K562 (cell line): ENCODE measurements around the gene RASGRP1. TPM values are rescaled to one million over a fixed set of nuclear protein-coding genes. Genes with fewer than 3 reads are reported as not detected.

Experiments
- ATAC-seq: fragments of 200-7000 bp; cut with Tn5 transposase; 3 replicates; pipeline ENCODE4 v1.9.1; 2020; ENCODE audit warnings: moderate library complexity
- BruUV-seq: library from RNA; stranded (reverse); fragments of 400-500 nt; replicated peaks from 2 replicates; lab custom pipeline; 2021; lab: Mats Ljungman, UMichigan
- CTCF ChIA-PET: fragments of 300-600 bp; formaldehyde crosslinking; extraction: SDS; loops from one replicate; lab custom pipeline; 2021; ENCODE audit warnings: low intra/inter-chr PET ratio; lab: Yijun Ruan, JAX
- POLR2A ChIA-PET: fragments of 300-600, 350-650 bp; sonication (Branson Sonifier 250); formaldehyde crosslinking; extraction: SDS; loops from one replicate; lab custom pipeline; 2021; ENCODE audit warnings: antibody characterized with exemption, inconsistent platforms; lab: Yijun Ruan, JAX
- DNase-seq, 4 experiments: peaks; one replicate each; pipeline versions ENCODE4 v3.0.0 to v3.0.0-alpha.2; 2011 to 2018; ENCODE audit warnings: low spot score in 3 of 4, mixed read lengths in 3 of 4; ENCODE audit errors: extremely low read depth in 1 of 4
- FAIRE-seq: peaks from 2 replicates; lab custom pipeline; 2011; peaks lifted over from hg19 to GRCh38; lab: Jason Lieb, UNC
- H2AFZ ChIP-seq: 2 replicates; pipeline ENCODE4 v1.6.0; 2011; ENCODE audit warnings: low read depth, low read length, control low read depth, inconsistent platforms
- H3K27ac ChIP-seq: fragments of 200-600 bp; 3 replicates; pipeline ENCODE4 v1.8.0; 2011; ENCODE audit warnings: low read depth, mild to moderate bottlenecking, control low read depth, inconsistent platforms, low read length, moderate library complexity, mixed read lengths; ENCODE audit errors: extremely low read depth
- H3K27me3 ChIP-seq, 2 experiments: fragments of 300-600 bp in 1 of 2; 2 replicates in 1 of 2; 3 replicates in 1 of 2; pipeline versions ENCODE4 v1.6.0 to v1.8.0; 2011; ENCODE audit warnings: inconsistent platforms in 2 of 2, low read length in 2 of 2, mild to moderate bottlenecking in 1 of 2, mixed read lengths in 1 of 2, moderate library complexity in 1 of 2; ENCODE audit not compliant: control insufficient read depth in 2 of 2, insufficient read depth in 2 of 2
- H3K36me3 ChIP-seq: fragments of 300-600 bp; 3 replicates; pipeline ENCODE4 v1.8.0; 2011; ENCODE audit warnings: mild to moderate bottlenecking, low read length, inconsistent platforms; ENCODE audit not compliant: control insufficient read depth, insufficient read depth
- H3K4me1 ChIP-seq, 2 experiments: fragments of 200-600 bp in 1 of 2; replicated peaks in 1 of 2; 2 replicates in 1 of 2; 3 replicates in 1 of 2; pipeline versions ENCODE4 v1.5.1 to v1.8.0; 2011; ENCODE audit warnings: inconsistent platforms in 2 of 2, low read length in 2 of 2, mild to moderate bottlenecking in 1 of 2, mixed read lengths in 1 of 2, moderate library complexity in 1 of 2; ENCODE audit not compliant: control insufficient read depth in 2 of 2, insufficient read depth in 2 of 2
- H3K4me2 ChIP-seq: 2 replicates; pipeline ENCODE4 v1.6.1; 2011; ENCODE audit warnings: low read length, control low read depth, inconsistent platforms, mixed read lengths; ENCODE audit not compliant: insufficient read depth
- H3K4me3 ChIP-seq: fragments of 200-600 bp; sonication (generic), shearing (Covaris generic); 2 replicates; pipeline ENCODE4 v1.5.1; 2016; ENCODE audit warnings: control low read depth, inconsistent platforms
- H3K79me2 ChIP-seq: fragments of 200-600 bp; 3 replicates; pipeline ENCODE4 v1.8.0; 2011; ENCODE audit warnings: low read length, inconsistent platforms; ENCODE audit not compliant: control insufficient read depth, insufficient read depth
- H3K9ac ChIP-seq, 2 experiments: 2 replicates each; pipeline versions ENCODE4 v1.6.0 to v1.6.1; 2011; ENCODE audit warnings: low read depth in 2 of 2, low read length in 2 of 2, control low read depth in 1 of 2, inconsistent platforms in 1 of 2, mild to moderate bottlenecking in 1 of 2, mixed read lengths in 1 of 2; ENCODE audit not compliant: insufficient read depth in 1 of 2
- H3K9me1 ChIP-seq: one replicate; pipeline ENCODE4 v1.6.0; 2011; ENCODE audit warnings: inconsistent platforms, mild to moderate bottlenecking, low read length, moderate library complexity; ENCODE audit not compliant: control insufficient read depth, insufficient read depth
- H3K9me3 ChIP-seq: replicated peaks from 2 replicates; pipeline ENCODE4 v1.5.1; 2011; ENCODE audit warnings: low read depth, low read length, inconsistent platforms; ENCODE audit not compliant: control insufficient read depth, insufficient read depth
- H4K20me1 ChIP-seq: replicated peaks from 2 replicates; pipeline ENCODE4 v1.6.1; 2011; ENCODE audit warnings: low read length, inconsistent platforms, mixed read lengths; ENCODE audit not compliant: control insufficient read depth, insufficient read depth
- BRCA1 ChIP-seq, 2 experiments: fragments of 450-650 bp in 1 of 2; sonication (generic) in 1 of 2; formaldehyde crosslinking in 1 of 2; IDR thresholded peaks; 2 replicates each; pipeline versions ENCODE4 v1.5.0 to v1.6.1; 2017 to 2020; ENCODE audit warnings: mild to moderate bottlenecking in 1 of 2, missing genetic modification reagents in 1 of 2
- CTBP1 ChIP-seq: fragments of 450-650 bp; IDR thresholded peaks from 2 replicates; pipeline ENCODE4 v1.6.1; 2016; ENCODE audit warnings: borderline replicate concordance
- E2F6 ChIP-seq, 2 experiments: IDR thresholded peaks; 2 replicates each; pipeline ENCODE4 v1.6.1; 2011; ENCODE audit warnings: borderline replicate concordance in 1 of 2, control low read depth in 1 of 2, low read depth in 1 of 2, low read length in 1 of 2, mild to moderate bottlenecking in 1 of 2, mixed read lengths in 1 of 2, moderate library complexity in 1 of 2; ENCODE audit not compliant: insufficient read depth in 1 of 2, insufficient read length in 1 of 2, poor library complexity in 1 of 2, severe bottlenecking in 1 of 2; ENCODE audit errors: extremely low read depth in 1 of 2
- MEIS2 ChIP-seq: fragments of 450-650 bp; IDR thresholded peaks from 2 replicates; pipeline ENCODE4 v1.6.1; 2014; ENCODE audit warnings: mild to moderate bottlenecking; ENCODE audit not compliant: partially characterized antibody
- NKRF ChIP-seq: fragments of 450-650 bp; IDR thresholded peaks from 2 replicates; pipeline ENCODE4 v1.6.1; 2016; ENCODE audit warnings: borderline replicate concordance
- NR0B1 ChIP-seq: fragments of 450-650 bp; IDR thresholded peaks from one replicate; pipeline ENCODE4 v1.6.1; 2018; ENCODE audit warnings: mild to moderate bottlenecking, moderate library complexity; ENCODE audit not compliant: partially characterized antibody
- PREB ChIP-seq: sonication (generic); formaldehyde crosslinking; IDR thresholded peaks from 2 replicates; pipeline ENCODE4 v1.8.1; 2023; ENCODE audit warnings: mild to moderate bottlenecking, missing genetic modification reagents
- RAD51 ChIP-seq: fragments of 450-650 bp; IDR thresholded peaks from 2 replicates; pipeline ENCODE4 v1.7.1; 2016; ENCODE audit warnings: low read depth, mild to moderate bottlenecking, borderline replicate concordance
- RUNX1 ChIP-seq: sonication (generic); IDR thresholded peaks from 2 replicates; pipeline ENCODE4 v1.6.1; 2016; ENCODE audit warnings: antibody characterized with exemption, low read depth
- SMAD4 ChIP-seq: fragments of 250-450 bp; sonication (Bioruptor Pico); conservative IDR thresholded peaks from 2 replicates; pipeline ENCODE4 v1.8.0; 2021; ENCODE audit warnings: inconsistent platforms, mild to moderate bottlenecking, moderate library complexity
- TEAD4 ChIP-seq, 2 experiments: sonication (generic) in 1 of 2; formaldehyde crosslinking in 1 of 2; IDR thresholded peaks; 2 replicates each; pipeline versions ENCODE4 v1.6.1 to v1.8.0; 2012 to 2022; ENCODE audit warnings: borderline replicate concordance in 1 of 2, inconsistent platforms in 1 of 2, low read length in 1 of 2, mild to moderate bottlenecking in 1 of 2, missing genetic modification reagents in 1 of 2
- ZEB2 ChIP-seq: fragments of 450-650 bp; IDR thresholded peaks from 2 replicates; pipeline ENCODE4 v1.6.1; 2016
- ZNF143 ChIP-seq: sonication (generic); formaldehyde crosslinking; IDR thresholded peaks from 2 replicates; pipeline ENCODE4 v1.9.0; 2022; ENCODE audit warnings: mild to moderate bottlenecking, missing genetic modification reagents
- ZNF395 ChIP-seq: fragments of 200-800 bp; sonication (Bioruptor generic); IDR thresholded peaks from 2 replicates; pipeline ENCODE4 v1.6.1; 2017; ENCODE audit warnings: missing genetic modification characterization, missing compliant biosample characterization
- WGBS: fragments of 100-300 bp; shearing (Covaris generic); methylation state at CpG from one replicate; pipeline ENCODE4 v1.1.6; 2016; ENCODE audit warnings: low coverage, mixed read lengths; ENCODE audit not compliant: insufficient coverage; ENCODE audit errors: missing lambda C conversion rate; 5-methylcytosine and 5-hydroxymethylcytosine counted together
- in situ Hi-C: fragments of 300-500 bp; cut with MboI; formaldehyde crosslinking; loops from 4 replicates; pipeline ENCODE4 v1.15.0; 2018; ENCODE audit warnings: inconsistent platforms, mixed read lengths
- intact Hi-C: fragments of 100-400 bp; cut with micrococcal nuclease; formaldehyde crosslinking; loops from 2 replicates; pipeline ENCODE4 v1.14.2; 2022
- polyA plus RNA-seq, 8 experiments: library from polyadenylated mRNA; depleted of rRNA in 4 of 8; stranded (reverse) in 5 of 8; unstranded in 3 of 8; fragments of >200 nt; fragmentation: Nextera tagmentation in 2 of 8; fragmentation: Illumina TruSeq in 1 of 8; extraction: Ambion mirVana in 2 of 8; extraction: Trizol in 1 of 8; gene quantifications; 2 replicates each; pipeline versions ENCODE4 v1.2.1 to v1.2.3, GENCODE V29; 2011 to 2014; ENCODE audit warnings: inconsistent platforms in 1 of 8, missing spikeins in 1 of 8
- total RNA-seq, 7 experiments: library from RNA; depleted of rRNA in 6 of 7; stranded (reverse); fragments of >200 nt in 6 of 7; fragmentation: Illumina TruSeq in 2 of 7; extraction: Trizol in 2 of 7; gene quantifications; 2 replicates each; pipeline versions ENCODE4 v1.2.1 to v1.2.3, GENCODE V29; 2011 to 2021; ENCODE audit warnings: low replicate concordance in 1 of 7

Gene RASGRP1
- total and polyA plus RNA-seq, 9 of the 15 experiments (the other 6 are each of a cell fraction or from before 2014, with no cell fraction given): 0.14 to 0.72 (median 0.31) TPM

- Histone ChIP-seq H3K27ac (no peak overlapping the region), H3K9me3 (no peaks in the 10 kb centered on the region), H3K36me3 (no peaks in the 10 kb centered on the region), H4K20me1 (no peaks in the 10 kb centered on the region), H3K4me1 (peaks cover 6 to 22% of the 10 kb centered on the region in 2 experiments; a peak in 3 of 5 replicates), H3K9me1 (no peaks in the 10 kb centered on the region), H3K9ac (no peak overlapping the region), H3K79me2 (no peaks in the 10 kb centered on the region), H2AFZ (no peak overlapping the region), H3K4me2 (no peak overlapping the region), H3K27me3 (no peaks in the 10 kb centered on the region), H3K4me3 (no peak overlapping the region)
- FAIRE-seq (no peak), DNase-seq (peak in 3 of 4 experiments; percentile 20 to 37 (median 36)), ATAC-seq (no peak)
- no TSS peak for BruUV-seq
- POLR2A ChIA-PET: interaction anchor here (0.6 to 0.8 kb wide), 2 partner anchors 10 to 15 kb away, joined by 3 to 4 read pairs; no protein-coding TSS in a partner anchor
- in situ Hi-C loops: no loop called here
- intact Hi-C loops: no loop called here
- CTCF ChIA-PET: no interaction called here
- WGBS: 0% methylated on average over 4 of the region's 4 CpGs
- TF ChIP-seq ZEB2 (peak; percentile 55; the same call in 1 of the 2 replicates), CTBP1 (peak; percentile 25; the same call in 1 of the 2 replicates), NR0B1 (no peak), RUNX1 (no peak), SMAD4 (CRISPR knock-in tag) (peak; percentile 56), PREB (CRISPR knock-in tag) (no peak), TEAD4 (IDR thresholded peaks at IDR 0.05; ENCODE audit: low read length) (peak; percentile 16; the same call in 1 of the 2 replicates), TEAD4 (CRISPR knock-in tag; IDR thresholded peaks at IDR 0.05; ENCODE audit: borderline replicate concordance) (no peak), E2F6 (IDR thresholded peaks at IDR 0.05; ENCODE audit: borderline replicate concordance in 1 of 2, extremely low read depth in 1 of 2, insufficient read depth in 1 of 2, insufficient read length in 1 of 2, low read depth in 1 of 2, low read length in 1 of 2, poor library complexity in 1 of 2, severe bottlenecking in 1 of 2) (no peak), BRCA1 (IDR thresholded peaks at IDR 0.05) (no peak), BRCA1 (CRISPR knock-in tag; IDR thresholded peaks at IDR 0.05) (no peak), ZNF143 (CRISPR knock-in tag) (no peak), RAD51 (no peak), MEIS2 (peak; percentile 27), NKRF (no peak), ZNF395 (CRISPR knock-in tag) (no peak)
Observed at GRCh38 chr15:38593524-38593923, 28.9 kb upstream of the RASGRP1 start.
